DMS153 treated with DMSO at 0.1 percent for 48 hours (cell line): ENCODE data around the gene NEURL4.
"Not testable (repeated sequence)": the region's sequence is repeated elsewhere in the genome, so short reads cannot be mapped to it uniquely, and the experiment has no call there.

Experiments used
- DNase-seq: peaks from one replicate; lab custom pipeline; 2025; ENCODE audit not compliant: unreplicated experiment; lab: John Stamatoyannopoulos, UW

NEURL4 gene

GRCh38 chr17:7347630-7348477, 18.7 kb upstream of the NEURL4 start:
- DNase-seq, result no peak

DNA sequence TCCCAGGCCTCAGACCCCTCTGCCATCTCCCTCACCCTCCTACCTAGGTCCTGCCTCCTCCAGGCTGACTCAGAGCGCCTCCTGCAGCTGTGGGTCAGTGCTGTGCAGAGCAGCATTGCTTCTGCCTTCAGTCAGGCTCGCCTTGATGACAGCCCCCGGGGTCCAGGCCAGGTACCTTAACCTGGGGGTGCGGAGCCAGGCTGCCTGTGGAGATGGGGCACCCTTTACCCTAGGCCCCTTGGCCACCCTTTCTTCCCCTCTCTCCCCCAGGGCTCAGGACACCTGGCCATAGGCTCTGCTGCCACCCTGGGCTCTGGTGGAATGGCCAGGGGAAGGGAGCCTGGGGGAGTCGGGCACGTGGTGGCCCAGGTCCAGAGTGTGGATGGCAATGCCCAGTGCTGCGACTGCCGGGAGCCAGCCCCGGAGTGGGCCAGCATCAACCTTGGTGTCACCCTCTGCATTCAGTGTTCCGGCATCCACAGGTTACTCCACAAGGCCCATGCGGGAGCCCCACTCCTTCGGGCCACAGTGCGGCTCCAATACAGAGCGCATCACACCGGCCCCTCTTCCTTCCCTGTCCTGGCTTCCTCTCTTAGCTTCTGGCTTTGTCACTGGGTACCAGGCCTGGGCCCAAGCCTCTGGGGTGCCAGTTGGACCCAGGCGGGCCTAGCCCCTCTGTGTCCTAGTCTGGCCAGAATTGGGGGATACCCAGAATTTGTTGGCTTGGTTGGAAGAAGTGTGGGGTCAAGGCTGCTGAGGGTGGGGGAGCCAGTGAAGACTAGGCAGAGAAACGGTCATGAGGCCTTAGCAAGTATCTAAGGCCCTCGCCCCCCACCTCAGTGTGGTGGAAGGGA, 17.9 kb upstream of the NEURL4 start:
- DNase-seq, result no peak

DNA sequence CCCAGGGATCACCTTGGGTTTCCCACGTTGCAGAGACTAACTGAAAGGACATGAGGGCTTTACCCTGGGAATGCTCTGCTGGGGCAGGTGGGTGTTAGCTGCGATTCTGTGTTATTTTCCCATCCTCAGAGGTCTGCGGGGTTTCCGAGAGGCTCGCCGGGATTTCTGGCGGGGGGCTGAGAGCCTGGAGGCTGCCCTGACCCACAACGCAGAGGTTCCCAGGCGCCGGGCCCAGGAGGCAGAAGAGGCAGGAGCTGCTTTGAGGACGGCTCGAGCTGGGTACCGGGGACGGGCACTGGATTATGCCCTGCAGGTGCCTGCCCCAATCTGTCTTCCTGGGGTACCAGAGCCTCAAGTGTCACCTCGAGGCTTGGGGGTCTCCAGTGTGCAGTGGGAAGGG, 14.1 kb upstream of the NEURL4 start:
- no peak for DNase-seq

DNA sequence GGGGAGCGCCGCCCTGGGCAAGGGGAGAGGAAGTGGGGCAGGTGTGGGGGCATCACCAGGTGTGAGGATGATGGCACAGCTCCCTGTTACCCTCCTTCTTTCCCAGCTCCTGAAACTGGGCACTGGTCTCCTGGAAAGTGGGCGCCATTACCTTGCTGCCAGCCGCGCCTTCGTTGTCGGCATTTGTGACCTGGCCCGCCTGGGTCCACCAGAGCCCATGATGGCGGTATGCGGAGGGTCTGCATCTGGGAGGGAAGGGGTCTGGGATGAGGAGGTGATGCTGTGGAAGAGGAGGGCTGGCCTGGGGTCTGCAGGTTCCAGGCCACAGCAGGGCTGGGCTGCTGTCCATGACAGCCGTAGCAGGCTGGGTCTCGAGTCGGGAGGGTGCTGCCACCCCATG, 12.7 kb upstream of the NEURL4 start:
- DNase-seq, result no peak

DNA sequence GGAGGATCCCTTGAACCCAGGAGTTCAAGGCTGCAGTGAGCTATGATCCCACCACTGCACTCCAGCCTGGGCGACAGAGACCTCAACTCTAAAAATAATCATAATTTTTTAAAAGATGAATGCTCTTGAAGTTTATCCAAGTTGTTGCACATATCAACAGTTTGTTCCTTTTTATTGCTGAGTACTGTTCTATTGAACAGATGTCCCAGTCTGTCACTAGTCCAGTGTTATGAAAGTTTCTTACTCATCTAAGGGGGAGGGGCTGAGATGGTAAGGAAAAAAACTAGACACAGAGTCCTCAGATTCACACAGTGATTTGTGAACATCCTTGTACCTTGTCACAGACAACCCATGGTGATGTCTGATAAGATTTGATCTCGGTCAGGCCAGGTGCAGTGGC, 11.0 kb upstream of the NEURL4 start:
- no peak for DNase-seq

DNA sequence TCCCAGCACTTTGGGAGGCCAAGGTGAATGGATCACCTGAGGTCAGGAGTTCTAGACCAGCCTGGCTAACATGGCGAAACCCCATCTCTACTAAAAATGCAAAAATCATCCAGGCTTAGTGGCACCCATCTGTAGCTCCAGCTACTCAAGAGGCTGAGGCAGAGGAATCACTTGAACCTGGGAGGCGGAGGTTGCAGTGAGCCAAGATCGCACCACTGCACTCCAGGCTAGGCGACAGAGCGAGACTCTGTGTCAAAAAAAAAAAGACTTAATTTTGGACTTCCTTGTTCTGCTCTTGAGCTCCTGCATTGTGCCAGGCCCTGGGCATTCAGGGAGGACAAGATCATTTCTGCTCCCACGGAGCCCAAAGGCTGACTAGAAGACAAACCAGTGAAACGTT, 8.5 kb upstream of the NEURL4 start:
- not testable (repeated sequence) for DNase-seq

DNA sequence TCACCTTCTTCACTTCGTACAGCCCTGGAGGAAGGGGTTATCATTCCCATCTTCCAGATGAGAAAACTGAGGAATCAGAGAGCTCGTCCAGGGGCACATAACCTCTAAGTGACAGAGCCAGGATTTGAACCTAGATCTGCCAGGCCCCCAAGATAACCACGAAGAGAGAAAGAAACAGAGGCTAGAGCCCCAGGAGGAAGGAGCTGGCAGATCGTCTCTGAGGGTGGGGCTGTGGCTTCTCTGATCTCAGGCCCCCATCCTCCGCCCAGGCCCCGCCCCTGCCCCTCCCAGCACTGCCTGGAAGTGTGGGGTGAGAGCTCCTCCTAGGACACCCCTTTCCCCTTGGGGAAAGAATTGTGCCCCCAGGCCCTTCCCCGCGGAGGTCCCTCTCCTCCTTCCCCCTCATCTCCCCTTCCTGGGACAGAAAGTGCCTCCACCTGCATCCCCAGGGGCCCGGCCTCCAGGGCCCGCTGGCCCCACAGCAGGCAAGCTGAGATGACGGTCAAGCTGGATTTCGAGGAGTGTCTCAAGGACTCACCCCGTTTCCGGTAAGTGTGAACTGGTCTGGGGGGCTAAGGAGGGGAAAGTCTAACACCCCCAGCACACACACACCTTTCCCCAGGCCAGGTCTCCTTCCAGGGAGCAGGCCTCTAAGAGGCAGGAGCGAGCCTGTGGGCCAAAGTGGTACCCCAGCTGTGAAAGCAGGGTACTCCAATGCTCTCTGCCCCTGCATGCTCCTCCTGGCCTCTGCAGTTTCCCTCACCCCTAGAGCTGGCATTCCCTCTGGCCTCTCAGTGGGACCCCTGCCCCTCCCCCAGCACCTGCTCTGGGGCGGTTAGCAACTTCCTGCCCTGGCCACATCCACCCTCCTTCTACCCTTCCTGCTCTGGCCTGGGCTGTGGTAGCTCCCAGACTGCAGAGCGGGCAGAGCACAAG, 7.4 kb upstream of the NEURL4 start, which contains the start of gene ACAP1:
TSS of gene ACAP1 (plus strand) at position 290 of the 936 bp plus-strand sequence. CDS start at position 496, 206 bp downstream.
- DNase-seq, result no peak

DNA sequence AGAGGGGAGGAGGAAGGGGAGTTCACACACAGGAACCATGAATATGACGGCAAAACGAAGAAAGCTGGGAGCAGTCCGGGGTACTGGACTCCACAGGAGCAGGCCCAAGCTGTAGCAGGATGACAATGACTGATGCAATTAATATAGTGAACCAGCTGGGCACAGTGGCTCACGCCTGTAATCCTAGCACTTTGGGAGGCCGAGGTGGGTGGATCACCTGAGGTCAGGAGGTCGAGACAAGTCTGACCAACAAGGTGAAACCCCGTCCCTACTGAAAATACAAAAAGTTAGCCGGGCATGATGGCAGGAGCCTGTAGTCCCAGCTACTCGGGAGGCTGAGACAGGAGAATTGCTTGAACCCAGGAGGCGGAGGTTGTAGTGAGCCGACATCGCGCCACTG, 6.6 kb upstream of the NEURL4 start:
- DNase-seq, result not testable (repeated sequence)

GRCh38 chr17:7334938-7335538, 5.9 kb upstream of the NEURL4 start:
- DNase-seq, result no peak

DNA sequence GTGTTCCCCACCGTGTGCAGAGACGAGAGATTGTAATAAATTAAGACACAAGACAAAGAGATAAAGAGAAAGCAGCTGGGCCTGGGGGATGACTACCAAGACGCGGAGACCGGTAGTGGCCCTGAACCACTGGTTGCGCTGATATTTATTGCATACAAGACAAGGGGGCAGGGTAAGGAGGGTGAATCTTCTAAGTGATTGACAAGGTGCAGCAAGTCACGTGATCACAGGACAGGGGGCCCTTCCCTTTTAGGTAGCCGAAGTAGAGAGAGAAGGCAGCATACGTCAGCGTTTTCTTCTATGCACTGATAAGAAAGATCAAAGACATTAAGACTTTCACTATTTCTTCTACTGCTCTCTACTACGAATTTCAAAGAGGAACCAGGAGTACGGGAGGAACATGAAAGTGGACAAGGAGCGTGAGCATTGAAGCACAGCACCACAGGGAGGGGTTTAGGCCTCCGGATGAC, 3.5 kb upstream of the NEURL4 start:
- not testable (repeated sequence) for DNase-seq

GRCh38 chr17:7332111-7332510, 3.0 kb upstream of the NEURL4 start:
- DNase-seq, result no peak

DNA sequence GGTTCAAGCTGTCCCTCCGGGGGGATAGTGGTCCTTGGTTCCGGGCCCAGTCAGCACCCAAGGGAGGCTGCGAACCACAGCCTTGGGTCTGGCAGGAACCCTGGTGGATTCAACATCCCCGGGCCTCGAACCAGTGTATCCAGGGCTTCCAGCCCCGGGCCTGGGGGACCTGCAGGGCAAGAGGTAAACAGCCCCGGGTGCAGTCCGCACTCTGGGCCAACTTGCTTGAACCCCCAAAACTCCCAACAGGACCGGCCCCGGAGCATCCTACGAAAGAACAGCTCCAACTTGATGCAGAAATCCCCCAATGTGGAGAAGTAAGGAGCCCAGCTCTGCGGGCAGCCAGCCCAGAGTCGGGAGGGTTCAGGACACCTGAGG, 1.5 kb upstream of the NEURL4 start:
- DNase-seq, result no peak

- peak; percentile 10 for DNase-seq
These were observed 982 bp upstream of the NEURL4 start for GRCh38 chr17:7329997-7330637.

DNA sequence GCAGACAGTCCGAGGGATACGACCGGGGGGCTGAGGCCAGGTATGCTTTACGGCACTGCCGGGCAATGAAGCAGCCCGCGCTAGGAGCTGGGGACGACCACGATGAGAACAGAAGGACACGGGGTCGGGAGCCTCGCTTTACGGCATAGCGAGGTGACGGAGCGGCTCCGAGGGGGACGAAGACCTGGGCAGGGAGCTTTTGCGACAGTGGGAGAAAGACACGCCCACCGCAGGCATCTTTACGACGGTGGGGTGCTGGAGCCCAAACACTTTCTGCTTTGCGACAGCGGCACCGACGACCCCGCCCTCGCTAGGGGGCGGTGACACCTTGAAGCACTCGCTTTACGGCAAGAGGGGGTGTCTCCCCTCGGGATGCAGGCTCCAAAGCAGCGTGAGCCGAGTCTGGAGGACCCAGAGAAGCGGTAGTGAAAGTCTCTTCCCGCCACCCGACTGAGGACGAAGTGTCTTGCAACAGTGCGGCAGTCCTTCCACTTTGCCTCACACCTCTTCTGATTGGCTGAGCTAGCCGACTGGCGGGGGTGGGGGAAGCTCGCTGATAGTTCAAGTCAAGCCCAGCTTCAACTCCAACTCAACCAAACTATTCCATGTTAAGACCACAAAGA, 350 bp upstream of the NEURL4 start:
- peak; percentile 60 for DNase-seq

- DNase-seq, result no peak
These were observed 1.1 kb downstream of the NEURL4 start for GRCh38 chr17:7328009-7328408.

GRCh38 chr17:7327501-7327900, 1.6 kb downstream of the NEURL4 start:
- DNase-seq, result no peak

DNA sequence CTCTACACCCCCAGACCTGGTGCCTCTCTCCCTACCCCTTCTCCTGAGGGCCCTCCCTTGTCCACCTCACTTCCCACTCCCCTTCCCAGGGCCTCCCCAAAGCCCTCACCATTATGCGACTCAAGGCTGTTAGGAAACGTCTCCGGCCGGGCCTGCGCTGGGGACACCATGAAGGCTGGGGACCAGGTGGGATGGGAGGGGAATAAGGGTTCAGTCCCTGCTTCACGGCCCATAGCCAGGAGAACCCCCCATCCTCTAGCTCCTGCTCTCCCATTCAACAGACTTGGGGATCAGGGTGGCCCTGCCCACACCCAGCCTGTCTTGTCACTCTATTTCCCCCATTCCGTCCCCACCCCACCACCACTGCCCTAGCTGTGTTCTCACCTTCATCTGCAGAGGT, 2.1 kb downstream of the NEURL4 start:
- no peak for DNase-seq

DNA sequence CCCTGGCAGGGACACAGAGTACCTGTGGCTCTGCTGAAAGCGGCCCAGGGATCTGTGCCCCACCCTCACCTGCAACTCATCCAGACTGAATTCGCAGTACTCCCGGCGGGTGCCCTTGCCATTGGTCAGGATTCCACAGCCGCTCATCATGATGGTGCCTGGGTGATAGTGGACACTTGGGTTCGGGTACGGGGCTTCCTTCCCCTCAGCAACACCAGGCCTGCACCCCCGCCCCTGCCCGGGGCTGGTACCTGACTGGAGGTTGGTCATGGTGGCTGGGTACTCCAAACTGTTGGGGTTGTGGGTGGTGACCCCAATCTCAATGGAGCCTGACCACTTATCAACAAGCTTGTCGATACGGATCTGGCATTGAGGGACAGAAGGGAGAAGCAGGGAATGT, 2.9 kb downstream of the NEURL4 start:
- no peak for DNase-seq

GRCh38 chr17:7325031-7325528, 4.1 kb downstream of the NEURL4 start:
- no peak for DNase-seq
